Measurements from ENCODE around the gene PGRMC1. TPM values are rescaled to one million over a fixed set of nuclear protein-coding genes. Genes with fewer than 3 reads are reported as not detected.
"Not testable (repeated sequence)": the region's sequence is repeated elsewhere in the genome, so short reads cannot be mapped to it uniquely, and the experiment has no call there.

The PGRMC1 gene
- total RNA-seq, 1 donor from 2014 or later = 246 TPM

GRCh38 chrX:119288890-119289393 is 52.9 kb downstream of the PGRMC1 start:
- H3K4me3 ChIP-seq = no peak overlapping the region
- peaks cover 2% of the 10 kb centered on the region for H3K27me3 Mint-ChIP-seq (ENCODE audit: insufficient read depth, low read depth)
- no peak for DNase-seq (ENCODE audit: low spot score)
- no peak overlapping the region for H3K4me2 ChIP-seq
- H2AFZ ChIP-seq (replicated peaks) = no peak overlapping the region
- H3K27ac Mint-ChIP-seq = no peak overlapping the region
- no peaks in the 10 kb centered on the region for H3K79me2 ChIP-seq (ENCODE audit: low read depth)
- H3K36me3 ChIP-seq = no peaks in the 10 kb centered on the region
- H3K9ac ChIP-seq = no peak overlapping the region
- no peaks in the 10 kb centered on the region for H3K4me1 ChIP-seq
- H3K4me3 Mint-ChIP-seq = no peak overlapping the region
- no peaks in the 10 kb centered on the region for H4K20me1 ChIP-seq (ENCODE audit: low read depth)
- H3K27ac ChIP-seq = no peak overlapping the region
- H3K36me3 Mint-ChIP-seq = no peaks in the 10 kb centered on the region
- H3K27me3 ChIP-seq = no peaks in the 10 kb centered on the region
- peaks cover 8% of the 10 kb centered on the region for H3K4me1 Mint-ChIP-seq
- TF ChIP-seq EZH2phosphoT487 (IDR thresholded peaks at IDR 0.05) = no peak
- TF ChIP-seq CTCF (IDR thresholded peaks at IDR 0.05) = peak; percentile 28
- no peaks in the 10 kb centered on the region for H3F3A ChIP-seq (ENCODE audit: low read depth)
- peaks cover 2% of the 10 kb centered on the region for H3K9me3 Mint-ChIP-seq
- H3K9me3 ChIP-seq (ENCODE audit: low read depth) = no peaks in the 10 kb centered on the region

- no peaks in the 10 kb centered on the region for H3K36me3 ChIP-seq
- H2AFZ ChIP-seq (replicated peaks) = no peak overlapping the region
- no peak overlapping the region for H3K9ac ChIP-seq
- no peak overlapping the region for H3K27ac ChIP-seq
- H3K79me2 ChIP-seq (ENCODE audit: low read depth) = no peaks in the 10 kb centered on the region
- peaks cover 2% of the 10 kb centered on the region for H3K27me3 Mint-ChIP-seq (ENCODE audit: insufficient read depth, low read depth)
- no peaks in the 10 kb centered on the region for H4K20me1 ChIP-seq (ENCODE audit: low read depth)
- H3K4me2 ChIP-seq = no peak overlapping the region
- H3F3A ChIP-seq (ENCODE audit: low read depth) = no peaks in the 10 kb centered on the region
- DNase-seq (ENCODE audit: low spot score) = no peak
- H3K4me3 Mint-ChIP-seq = no peak overlapping the region
- TF ChIP-seq EZH2 (IDR thresholded peaks at IDR 0.05) (no peak), CTCF (IDR thresholded peaks at IDR 0.05) (no peak), EZH2phosphoT487 (IDR thresholded peaks at IDR 0.05) (no peak)
- no peaks in the 10 kb centered on the region for H3K36me3 Mint-ChIP-seq
- no peak overlapping the region for H3K4me3 ChIP-seq
- no peak overlapping the region for H3K27ac Mint-ChIP-seq
- H3K9me3 ChIP-seq (ENCODE audit: low read depth) = no peaks in the 10 kb centered on the region
- H3K27me3 ChIP-seq = no peaks in the 10 kb centered on the region
- no peaks in the 10 kb centered on the region for H3K4me1 ChIP-seq
- peaks cover 2% of the 10 kb centered on the region for H3K9me3 Mint-ChIP-seq
- H3K4me1 Mint-ChIP-seq = peaks cover 8% of the 10 kb centered on the region
Observed at GRCh38 chrX:119290476-119290875, 54.4 kb downstream of the PGRMC1 start.

DNA sequence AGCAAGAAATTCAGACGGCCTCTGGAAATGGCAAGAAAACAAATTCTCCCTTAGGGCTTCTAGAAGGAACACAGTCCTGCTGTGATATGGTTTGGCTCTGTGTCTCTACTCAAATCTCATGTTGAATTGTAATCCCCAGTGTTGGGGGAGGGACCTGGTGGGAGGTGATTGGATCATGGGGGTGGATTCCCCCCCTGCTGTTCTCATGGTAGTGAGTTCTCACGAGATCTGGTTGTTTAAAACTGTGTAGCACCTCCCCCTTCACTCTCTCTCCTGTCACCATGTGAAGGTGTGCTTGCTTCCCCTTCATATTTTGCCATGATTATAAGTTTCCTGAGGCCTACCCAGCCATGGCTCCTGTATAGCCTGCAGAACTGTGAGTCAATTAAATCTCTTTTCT is 55.2 kb downstream of the PGRMC1 start:
- not testable (repeated sequence) for H3K4me2 ChIP-seq; H3K9me3 Mint-ChIP-seq; H4K20me1 ChIP-seq (ENCODE audit: low read depth); H3K36me3 ChIP-seq; H3K4me1 ChIP-seq; H3K9ac ChIP-seq; DNase-seq (ENCODE audit: low spot score); H3K4me1 Mint-ChIP-seq; H3F3A ChIP-seq (ENCODE audit: low read depth); H3K27me3 ChIP-seq; H3K36me3 Mint-ChIP-seq; H3K9me3 ChIP-seq (ENCODE audit: low read depth); H2AFZ ChIP-seq (replicated peaks); H3K27ac Mint-ChIP-seq; H3K27me3 Mint-ChIP-seq (ENCODE audit: insufficient read depth, low read depth); H3K4me3 Mint-ChIP-seq; H3K79me2 ChIP-seq (ENCODE audit: low read depth); H3K4me3 ChIP-seq; H3K27ac ChIP-seq

GRCh38 chrX:119292445-119292844 is 56.4 kb downstream of the PGRMC1 start:
- peak; percentile 9 for DNase-seq (ENCODE audit: low spot score)
- H2AFZ ChIP-seq (replicated peaks) = no peak overlapping the region

More at GRCh38 chrX:119292445-119292844, 56.4 kb downstream of the PGRMC1 start:
- TF ChIP-seq CTCF (IDR thresholded peaks at IDR 0.05) (no peak), EZH2phosphoT487 (IDR thresholded peaks at IDR 0.05) (no peak), EZH2 (IDR thresholded peaks at IDR 0.05) (no peak)
- Histone ChIP-seq H3K27ac (no peak overlapping the region), H3K9ac (no peak overlapping the region), H3F3A (ENCODE audit: low read depth) (no peaks in the 10 kb centered on the region), H3K4me3 (no peak overlapping the region), H4K20me1 (ENCODE audit: low read depth) (no peaks in the 10 kb centered on the region), H3K79me2 (ENCODE audit: low read depth) (no peaks in the 10 kb centered on the region), H3K9me3 (ENCODE audit: low read depth) (no peaks in the 10 kb centered on the region), H3K36me3 (no peaks in the 10 kb centered on the region), H3K4me2 (no peak overlapping the region), H3K27me3 (no peaks in the 10 kb centered on the region), H3K4me1 (no peaks in the 10 kb centered on the region)
- peaks cover 2% of the 10 kb centered on the region for H3K27me3 Mint-ChIP-seq (ENCODE audit: insufficient read depth, low read depth)
- no peak overlapping the region for H3K27ac Mint-ChIP-seq
- H3K36me3 Mint-ChIP-seq = no peaks in the 10 kb centered on the region
- peaks cover 8% of the 10 kb centered on the region for H3K4me1 Mint-ChIP-seq
- H3K9me3 Mint-ChIP-seq = peaks cover 1% of the 10 kb centered on the region
- H3K4me3 Mint-ChIP-seq = no peak overlapping the region

Other genes starting within 250 kb of the PGRMC1 start
- not detected in 2 replicates for gene CT47C1, start 163.3 kb upstream of the PGRMC1 start, total RNA-seq (ENCODE audit: low replicate concordance)
- not detected in 2 replicates for gene KIAA1210, start 108.5 kb upstream of the PGRMC1 start, total RNA-seq (ENCODE audit: low replicate concordance)
- 2.3 and 5.4 TPM in 2 replicates for gene SLC25A43, start 163.1 kb downstream of the PGRMC1 start, total RNA-seq (ENCODE audit: low replicate concordance)
- 205 and 289 TPM in 2 replicates for gene SLC25A5, start 232.2 kb downstream of the PGRMC1 start, total RNA-seq (ENCODE audit: low replicate concordance)